Measurements from ENCODE around the gene VWA1.
"Not testable (repeated sequence)": the region's sequence is repeated elsewhere in the genome, so short reads cannot be mapped to it uniquely, and the experiment has no call there.

Gene VWA1

DNA sequence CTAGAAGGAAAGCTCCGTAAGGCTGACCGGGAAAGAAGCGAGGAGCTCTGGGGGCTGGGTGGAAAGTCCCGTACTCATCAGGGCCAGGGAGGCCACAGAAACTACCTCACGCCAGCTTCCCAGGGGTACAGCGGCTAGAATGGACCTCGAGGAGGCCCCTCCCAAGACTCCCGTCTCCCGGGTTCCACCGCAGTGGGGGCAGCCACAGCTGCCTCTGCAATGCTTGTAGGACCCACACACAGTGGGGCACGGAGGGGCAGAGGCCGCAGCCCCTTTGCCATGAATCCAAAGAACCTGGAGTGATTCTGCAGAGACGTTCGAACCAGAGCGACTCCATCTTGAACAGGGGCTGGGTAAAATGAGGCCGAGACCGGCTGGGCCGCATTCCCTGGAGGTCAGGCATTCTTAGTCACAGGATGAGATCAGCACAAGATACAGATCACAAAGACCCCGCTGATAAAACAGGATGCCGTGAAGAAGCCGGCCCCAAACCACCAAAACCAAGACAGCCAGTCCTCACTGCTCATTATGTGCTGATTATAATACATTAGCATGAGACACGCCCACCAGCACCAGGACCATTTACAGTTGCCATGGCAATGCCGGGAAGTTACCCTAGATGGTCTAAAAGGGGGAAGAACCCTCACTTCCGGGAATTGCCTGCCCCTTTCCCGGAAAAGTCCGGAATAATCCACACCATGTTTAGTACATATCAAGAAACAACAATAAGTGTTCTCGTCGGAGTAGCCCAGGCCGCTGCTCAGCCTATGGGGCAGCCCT is 12.8 kb upstream of the VWA1 start:
- no peak for DNase-seq (ENCODE audit: low spot score)

- no peak for DNase-seq (ENCODE audit: low spot score)
Measured at GRCh38 chr1:1423245-1423597, 12.3 kb upstream of the VWA1 start.

DNA sequence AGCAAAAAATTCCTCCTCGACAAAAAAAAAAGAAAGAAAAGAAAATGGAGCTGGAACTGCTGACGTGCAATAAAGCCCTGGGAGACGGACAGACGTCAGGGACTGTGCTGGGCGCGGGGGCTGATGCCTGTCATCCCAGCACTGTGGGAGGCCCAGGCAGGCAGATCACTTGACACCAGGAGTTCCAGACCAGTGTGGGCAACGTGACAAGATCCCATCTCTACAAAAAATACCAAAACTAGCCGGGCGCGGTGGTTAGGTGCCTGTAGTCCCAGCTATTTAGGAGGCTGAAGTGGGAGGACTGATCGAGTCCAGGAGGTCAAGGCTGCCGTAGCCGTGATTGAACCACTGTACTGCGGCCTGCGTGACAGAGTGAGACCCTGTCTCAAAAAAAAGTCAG is 10.8 kb upstream of the VWA1 start:
- DNase-seq (ENCODE audit: low spot score) = no peak

GRCh38 chr1:1425426-1425752 is 10.1 kb upstream of the VWA1 start:
- DNase-seq (ENCODE audit: low spot score) = no peak

- peak; percentile 89 for DNase-seq (ENCODE audit: low spot score)
Measured at GRCh38 chr1:1425753-1426495, 9.6 kb upstream of the VWA1 start.

- peak; percentile 87 for DNase-seq (ENCODE audit: low spot score)
Measured at GRCh38 chr1:1426496-1427105, 8.9 kb upstream of the VWA1 start.

GRCh38 chr1:1427106-1427819 is 8.2 kb upstream of the VWA1 start:
- DNase-seq (ENCODE audit: low spot score) = peak; percentile 84

DNA sequence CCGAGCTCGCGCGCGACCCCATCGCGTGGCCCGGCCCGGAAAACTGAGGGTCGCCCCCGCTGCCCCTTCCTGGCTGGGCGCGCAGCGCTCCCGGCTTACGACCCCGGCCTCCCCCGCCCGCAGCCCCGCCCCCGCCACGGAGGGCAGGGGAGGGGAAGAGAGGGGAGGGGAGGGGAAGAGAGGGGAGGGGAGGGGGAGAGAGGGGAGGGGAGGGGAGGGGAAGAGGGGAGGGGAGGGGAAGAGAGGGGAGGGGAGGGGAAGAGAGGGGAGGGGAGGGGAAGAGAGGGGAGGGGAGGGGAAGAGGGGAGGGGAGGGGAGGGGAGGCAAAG is 7.7 kb upstream of the VWA1 start:
- DNase-seq (ENCODE audit: low spot score) = no peak

GRCh38 chr1:1428174-1428573 is 7.3 kb upstream of the VWA1 start:
- DNase-seq (ENCODE audit: low spot score) = no peak

GRCh38 chr1:1428967-1429366 is 6.5 kb upstream of the VWA1 start:
- not testable (repeated sequence) for DNase-seq (ENCODE audit: low spot score)

DNA sequence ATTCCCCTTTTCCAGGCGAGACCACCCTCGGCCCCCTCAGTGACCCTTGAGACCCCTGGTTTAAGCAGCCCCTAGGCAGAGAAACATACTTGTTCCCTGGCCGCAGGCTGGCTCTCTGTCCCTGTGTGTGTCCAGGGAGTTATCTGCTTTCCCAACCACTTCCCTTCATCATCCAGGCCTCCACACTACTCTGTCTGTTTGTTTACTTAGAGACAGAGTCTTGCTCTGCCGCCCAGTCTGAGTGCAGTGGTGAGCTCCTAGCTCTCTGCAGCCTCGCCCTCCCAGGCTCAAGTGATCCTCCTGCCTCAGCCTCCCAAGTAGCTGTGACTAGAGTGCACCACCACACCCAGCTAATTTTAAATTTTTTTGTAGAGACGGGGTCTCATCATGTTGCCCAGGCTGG is 5.8 kb upstream of the VWA1 start:
- no peak for DNase-seq (ENCODE audit: low spot score)

DNA sequence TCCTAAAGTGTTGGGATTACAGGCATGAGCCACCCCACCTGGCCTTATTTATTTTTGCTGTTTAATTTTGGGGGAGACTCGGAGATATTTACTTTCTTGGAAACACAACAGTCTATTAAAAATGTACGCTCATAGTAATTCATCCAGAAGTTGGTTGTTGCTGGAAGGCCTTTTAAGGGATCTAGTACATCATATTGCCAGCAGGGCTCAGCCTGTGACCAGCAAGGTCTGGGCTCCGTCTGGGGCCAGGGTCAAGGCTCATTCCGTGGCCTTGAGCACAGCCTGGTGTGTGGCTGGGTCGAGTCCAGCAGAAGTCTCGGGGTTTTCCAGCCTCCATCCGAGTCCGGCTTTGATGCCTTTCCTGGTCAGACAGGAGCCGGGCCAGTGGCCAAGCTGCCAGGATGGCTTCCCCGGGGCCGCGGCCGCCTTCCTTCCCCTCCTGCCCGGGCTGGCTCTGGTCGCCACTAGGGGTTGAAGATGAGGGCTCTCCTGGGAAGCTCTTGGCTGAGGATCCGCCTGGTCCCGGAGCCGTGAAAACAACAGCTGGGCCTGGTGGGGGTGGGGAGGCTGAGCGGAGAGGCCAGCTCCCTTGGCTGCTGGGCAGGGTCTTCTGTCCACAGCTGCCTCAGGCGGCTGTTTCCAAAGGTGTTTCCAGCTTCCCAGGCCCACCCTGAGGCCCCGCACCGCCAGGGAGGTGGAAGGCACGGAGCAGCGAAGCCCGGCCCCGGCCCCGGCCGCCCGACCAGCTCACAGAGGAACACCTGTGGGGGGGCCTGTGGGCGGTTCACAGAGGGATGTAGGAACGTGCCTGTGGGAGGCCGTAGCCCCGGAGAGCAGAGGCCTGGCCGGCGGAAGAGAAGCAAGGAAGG is 5.1 kb upstream of the VWA1 start:
- DNase-seq (ENCODE audit: low spot score) = peak; percentile 79

DNA sequence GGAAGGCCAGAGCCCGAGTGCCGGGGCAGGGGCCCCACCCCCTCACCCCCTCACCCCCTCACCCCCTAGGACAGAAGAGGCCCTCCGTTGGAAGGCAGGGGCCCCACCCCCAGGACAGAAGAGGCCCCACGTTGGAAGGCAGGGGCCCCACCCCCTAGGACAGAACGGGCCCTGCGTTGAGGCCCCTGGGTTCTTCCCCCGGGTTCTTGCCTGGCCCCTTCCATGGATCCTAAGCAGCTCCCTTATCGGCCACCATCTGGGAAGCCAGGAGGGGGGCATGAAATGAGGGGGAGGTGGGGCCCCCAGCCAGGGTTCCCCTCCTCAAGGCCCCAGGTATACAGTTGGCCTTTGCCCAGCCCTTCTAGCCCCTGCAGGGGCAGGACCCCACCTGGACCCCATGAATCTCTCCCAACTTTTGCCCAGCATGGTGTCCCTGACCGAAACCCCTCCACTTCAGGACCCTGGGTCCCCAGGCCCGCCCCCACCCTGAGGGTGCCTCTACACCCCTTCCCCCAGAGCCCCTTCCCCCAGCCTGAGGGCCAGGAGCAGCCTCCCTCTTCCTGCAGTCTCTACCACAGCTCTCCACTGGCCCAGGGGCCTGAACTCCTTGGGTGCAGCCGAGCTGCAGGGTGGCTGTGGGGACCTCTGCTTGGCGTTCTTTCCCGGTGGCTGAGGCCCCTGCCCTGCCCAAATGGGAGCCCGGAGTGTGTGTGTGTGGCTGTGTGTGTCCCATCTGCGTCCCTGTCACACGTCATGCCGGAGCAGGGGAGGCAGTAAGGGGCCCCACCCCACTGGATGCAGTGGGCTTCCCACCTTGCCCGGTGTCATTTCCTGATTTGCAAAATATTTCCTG is 4.3 kb upstream of the VWA1 start:
- no peak for DNase-seq (ENCODE audit: low spot score)

DNA sequence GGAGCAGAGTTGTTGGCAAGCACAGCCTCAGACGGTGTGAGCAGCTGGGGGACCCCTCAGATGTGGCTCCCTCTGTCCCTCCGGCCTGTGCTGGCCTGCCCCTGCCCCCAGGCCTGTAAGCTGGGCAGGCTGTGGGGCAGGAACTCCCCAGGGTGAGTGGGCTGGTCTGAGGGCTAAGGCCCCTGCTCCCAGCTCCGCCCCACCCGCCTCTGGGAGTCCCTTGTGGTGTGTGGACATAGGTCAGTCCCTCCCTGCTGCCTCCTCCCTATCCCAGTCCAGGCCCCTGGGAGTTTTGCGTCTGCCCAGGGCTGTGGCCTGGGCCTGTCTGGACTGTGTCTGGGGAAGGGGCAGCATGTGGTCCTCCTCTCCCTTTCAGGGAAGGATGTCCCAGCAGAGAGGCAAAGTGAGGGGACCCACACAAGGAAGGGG is 3.6 kb upstream of the VWA1 start:
- no peak for DNase-seq (ENCODE audit: low spot score)

DNA sequence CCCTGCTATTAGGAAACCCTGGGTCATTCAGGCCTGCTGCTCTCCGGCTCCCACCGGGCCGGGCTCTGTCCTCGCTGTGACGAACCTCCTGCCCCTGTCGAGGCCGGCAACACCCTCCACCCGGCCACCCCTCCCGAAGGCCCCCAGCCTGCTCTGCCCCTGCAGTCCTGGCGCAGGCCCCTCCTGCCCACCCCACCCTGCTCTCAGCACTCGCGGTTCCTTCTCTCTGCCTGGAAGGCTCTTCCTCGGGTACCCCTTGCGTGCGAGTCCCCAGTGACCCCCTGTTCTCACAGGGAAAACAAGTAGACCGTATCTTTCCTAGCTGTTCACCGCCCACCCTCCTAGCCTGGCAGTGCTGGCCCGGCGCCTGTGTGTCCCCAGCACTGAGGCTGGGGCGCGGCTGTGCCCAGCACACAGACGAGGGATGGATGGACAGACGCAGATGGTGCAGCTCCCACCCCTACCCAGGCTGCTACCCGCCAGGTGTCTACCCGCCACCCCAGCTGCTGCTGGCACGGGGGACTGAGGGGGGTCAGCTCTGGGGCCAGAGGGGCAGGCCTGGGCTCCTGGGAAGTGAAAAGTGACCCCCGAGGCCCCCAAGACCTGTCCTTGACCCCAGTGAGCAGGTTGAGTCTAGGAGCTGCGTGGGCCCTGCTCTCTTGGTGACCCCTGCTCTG is 3.1 kb upstream of the VWA1 start:
- no peak for DNase-seq (ENCODE audit: low spot score)

GRCh38 chr1:1432951-1433803 is 2.3 kb upstream of the VWA1 start:
- DNase-seq (ENCODE audit: low spot score) = peak; percentile 88

GRCh38 chr1:1433804-1434130 is 1.7 kb upstream of the VWA1 start:
- DNase-seq (ENCODE audit: low spot score) = no peak

- peak; percentile 80 for DNase-seq (ENCODE audit: low spot score)
Measured at GRCh38 chr1:1434131-1434823, 1.2 kb upstream of the VWA1 start.

DNA sequence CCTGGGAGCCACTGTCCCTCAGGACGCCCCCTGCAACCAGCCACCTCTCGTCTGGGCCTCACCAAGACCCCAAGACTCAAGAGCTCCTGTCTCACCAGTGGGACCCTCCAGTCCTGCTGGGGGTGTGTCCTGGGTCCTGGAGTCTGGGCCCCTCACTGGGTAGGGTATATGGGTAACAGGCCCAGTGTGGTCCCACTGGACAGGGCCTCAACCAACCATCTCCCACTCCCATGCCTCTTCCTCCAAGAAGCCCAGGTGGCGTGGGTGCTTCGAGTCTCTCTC is 725 bp upstream of the VWA1 start:
- DNase-seq (ENCODE audit: low spot score) = no peak

Measured in Ammon's horn (tissue), 1 donor.